Measurements from ENCODE around the gene CERKL.

Gene CERKL

DNA sequence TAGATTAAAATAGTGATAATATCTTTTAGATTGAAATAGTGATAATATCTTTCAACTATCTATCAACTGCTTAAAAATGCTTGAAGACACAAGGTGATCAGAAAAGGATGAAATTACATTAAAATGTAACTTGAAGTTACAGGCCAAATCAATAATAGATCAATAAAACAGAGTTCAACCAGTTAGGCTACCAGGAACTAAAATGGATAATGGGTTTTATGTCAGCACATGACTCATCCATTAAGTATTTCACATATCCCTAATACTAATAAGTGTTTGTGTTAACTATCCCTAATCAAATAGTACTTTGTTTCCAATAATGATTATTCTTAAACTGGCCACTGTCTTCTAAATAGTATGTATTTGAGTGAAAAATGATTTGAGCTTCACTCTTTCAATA lies 33.7 kb downstream of the CERKL start:
- TF ChIP-seq FOXP2 (optimal IDR thresholded peaks at IDR 0.05; ENCODE audit: borderline replicate concordance, extremely low read depth, extremely low read length, insufficient read depth) (no peak), TAF1 (IDR thresholded peaks at IDR 0.05; ENCODE audit: borderline replicate concordance, insufficient read depth, low read length) (no peak), POLR2AphosphoS5 (IDR thresholded peaks at IDR 0.05; ENCODE audit: low read depth, low read length) (no peak), SIN3A (IDR thresholded peaks at IDR 0.05; ENCODE audit: borderline replicate concordance, insufficient read depth, low read length) (no peak)
- TF ChIP-seq, protein P1, sequence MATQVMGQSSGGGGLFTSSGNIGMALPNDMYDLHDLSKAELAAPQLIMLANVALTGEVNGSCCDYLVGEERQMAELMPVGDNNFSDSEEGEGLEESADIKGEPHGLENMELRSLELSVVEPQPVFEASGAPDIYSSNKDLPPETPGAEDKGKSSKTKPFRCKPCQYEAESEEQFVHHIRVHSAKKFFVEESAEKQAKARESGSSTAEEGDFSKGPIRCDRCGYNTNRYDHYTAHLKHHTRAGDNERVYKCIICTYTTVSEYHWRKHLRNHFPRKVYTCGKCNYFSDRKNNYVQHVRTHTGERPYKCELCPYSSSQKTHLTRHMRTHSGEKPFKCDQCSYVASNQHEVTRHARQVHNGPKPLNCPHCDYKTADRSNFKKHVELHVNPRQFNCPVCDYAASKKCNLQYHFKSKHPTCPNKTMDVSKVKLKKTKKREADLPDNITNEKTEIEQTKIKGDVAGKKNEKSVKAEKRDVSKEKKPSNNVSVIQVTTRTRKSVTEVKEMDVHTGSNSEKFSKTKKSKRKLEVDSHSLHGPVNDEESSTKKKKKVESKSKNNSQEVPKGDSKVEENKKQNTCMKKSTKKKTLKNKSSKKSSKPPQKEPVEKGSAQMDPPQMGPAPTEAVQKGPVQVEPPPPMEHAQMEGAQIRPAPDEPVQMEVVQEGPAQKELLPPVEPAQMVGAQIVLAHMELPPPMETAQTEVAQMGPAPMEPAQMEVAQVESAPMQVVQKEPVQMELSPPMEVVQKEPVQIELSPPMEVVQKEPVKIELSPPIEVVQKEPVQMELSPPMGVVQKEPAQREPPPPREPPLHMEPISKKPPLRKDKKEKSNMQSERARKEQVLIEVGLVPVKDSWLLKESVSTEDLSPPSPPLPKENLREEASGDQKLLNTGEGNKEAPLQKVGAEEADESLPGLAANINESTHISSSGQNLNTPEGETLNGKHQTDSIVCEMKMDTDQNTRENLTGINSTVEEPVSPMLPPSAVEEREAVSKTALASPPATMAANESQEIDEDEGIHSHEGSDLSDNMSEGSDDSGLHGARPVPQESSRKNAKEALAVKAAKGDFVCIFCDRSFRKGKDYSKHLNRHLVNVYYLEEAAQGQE (IDR thresholded peaks at IDR 0.05; ENCODE audit: insufficient read depth in 1 of 2, low read depth in 2 of 2, low read length in 2 of 2) = no peak

DNA sequence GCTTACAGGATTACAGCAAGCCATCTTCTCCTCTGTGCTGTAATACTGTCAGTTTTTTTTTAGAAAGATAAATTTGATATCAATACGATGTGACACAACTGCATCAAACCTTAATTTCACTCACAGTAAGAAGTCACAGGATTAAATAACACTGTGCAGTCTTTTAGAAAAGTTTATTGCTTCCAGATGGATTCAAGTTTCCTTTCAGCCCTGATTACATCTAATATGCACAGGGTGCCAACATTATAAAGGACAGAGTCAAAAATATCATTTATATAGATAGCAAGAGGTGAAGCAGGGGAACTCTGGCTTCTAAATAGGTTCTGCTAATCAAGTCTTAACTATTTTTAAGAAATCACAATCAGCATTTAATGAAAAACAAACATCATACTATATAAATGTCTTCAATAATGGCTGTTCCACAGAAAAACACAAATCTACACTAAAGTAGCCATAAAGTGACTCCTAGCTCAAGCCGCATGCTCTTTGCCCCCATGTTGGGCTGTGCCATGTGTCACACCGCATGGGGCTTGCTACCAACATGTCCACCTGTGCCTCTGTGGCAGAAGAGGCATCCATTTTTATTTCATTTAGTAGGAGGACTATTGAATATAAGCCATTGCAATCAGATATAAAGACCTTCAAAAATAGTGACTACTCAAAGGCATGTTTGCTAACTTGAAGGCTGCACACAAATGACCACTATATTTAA lies 35.0 kb downstream of the CERKL start:
- no peak for TF ChIP-seq POLR2AphosphoS5 (IDR thresholded peaks at IDR 0.05; ENCODE audit: low read depth, low read length)
- TF ChIP-seq, protein P1 (IDR thresholded peaks at IDR 0.05; ENCODE audit: insufficient read depth in 1 of 2, low read depth in 2 of 2, low read length in 2 of 2) = no peak
- TF ChIP-seq FOXP2 (optimal IDR thresholded peaks at IDR 0.05; ENCODE audit: borderline replicate concordance, extremely low read depth, extremely low read length, insufficient read depth) = no peak
- TF ChIP-seq TAF1 (IDR thresholded peaks at IDR 0.05; ENCODE audit: borderline replicate concordance, insufficient read depth, low read length) = no peak
- TF ChIP-seq SIN3A (IDR thresholded peaks at IDR 0.05; ENCODE audit: borderline replicate concordance, insufficient read depth, low read length) = no peak

DNA sequence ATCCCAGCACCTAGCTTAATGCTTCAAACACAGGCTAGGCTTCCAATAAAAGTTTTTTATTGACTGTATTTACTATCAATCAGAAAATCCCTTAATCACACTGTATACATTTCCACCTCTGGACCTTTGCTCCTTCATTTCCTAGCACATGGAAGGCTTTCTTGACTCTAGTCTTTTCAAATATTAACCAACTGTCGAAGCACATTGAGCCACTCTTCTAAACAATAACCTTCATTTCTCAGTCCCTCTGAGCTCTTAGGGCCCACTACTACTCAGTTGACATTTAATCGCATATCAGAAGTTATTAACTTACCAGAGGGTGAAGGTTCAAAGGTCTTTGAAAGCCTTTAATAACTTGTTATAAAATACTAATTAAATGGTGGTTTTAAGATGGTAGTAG lies 37.4 kb downstream of the CERKL start:
- no peak for TF ChIP-seq SIN3A (IDR thresholded peaks at IDR 0.05; ENCODE audit: borderline replicate concordance, insufficient read depth, low read length)
- no peak for TF ChIP-seq TAF1 (IDR thresholded peaks at IDR 0.05; ENCODE audit: borderline replicate concordance, insufficient read depth, low read length)
- TF ChIP-seq POLR2AphosphoS5 (IDR thresholded peaks at IDR 0.05; ENCODE audit: low read depth, low read length) = no peak
- TF ChIP-seq, protein P1 (IDR thresholded peaks at IDR 0.05; ENCODE audit: insufficient read depth in 1 of 2, low read depth in 2 of 2, low read length in 2 of 2) = no peak
- no peak for TF ChIP-seq FOXP2 (optimal IDR thresholded peaks at IDR 0.05; ENCODE audit: borderline replicate concordance, extremely low read depth, extremely low read length, insufficient read depth)

DNA sequence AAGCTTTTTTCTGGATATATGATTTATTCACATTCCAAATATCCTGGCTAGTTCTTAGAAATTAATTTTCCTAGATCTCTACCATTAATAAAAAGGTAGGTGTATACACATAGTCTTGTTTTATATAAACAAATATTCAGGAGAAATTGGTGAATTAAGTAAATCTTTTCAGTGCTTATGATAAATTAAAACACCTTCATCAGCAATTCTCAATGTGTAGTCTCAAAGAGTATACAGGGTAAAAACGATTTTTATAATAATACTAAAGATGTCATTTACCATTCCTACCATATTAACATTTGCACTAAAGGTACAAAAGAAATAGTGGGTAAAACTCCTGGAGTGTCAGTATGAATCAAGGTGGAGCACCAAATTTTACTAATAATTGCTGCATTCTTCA lies 40.2 kb downstream of the CERKL start:
- TF ChIP-seq TAF1 (IDR thresholded peaks at IDR 0.05; ENCODE audit: borderline replicate concordance, insufficient read depth, low read length) = no peak
- TF ChIP-seq, protein P1 (IDR thresholded peaks at IDR 0.05; ENCODE audit: insufficient read depth in 1 of 2, low read depth in 2 of 2, low read length in 2 of 2) = no peak
- no peak for TF ChIP-seq FOXP2 (optimal IDR thresholded peaks at IDR 0.05; ENCODE audit: borderline replicate concordance, extremely low read depth, extremely low read length, insufficient read depth)
- TF ChIP-seq SIN3A (IDR thresholded peaks at IDR 0.05; ENCODE audit: borderline replicate concordance, insufficient read depth, low read length) = no peak
- TF ChIP-seq POLR2AphosphoS5 (IDR thresholded peaks at IDR 0.05; ENCODE audit: low read depth, low read length) = no peak

All from PFSK-1 (cell line).